ENCODE results near the gene ITGAD.
A peak's percentile ranks its signal among the peaks of the same experiment; 100 is the strongest.

The ITGAD gene

DNA sequence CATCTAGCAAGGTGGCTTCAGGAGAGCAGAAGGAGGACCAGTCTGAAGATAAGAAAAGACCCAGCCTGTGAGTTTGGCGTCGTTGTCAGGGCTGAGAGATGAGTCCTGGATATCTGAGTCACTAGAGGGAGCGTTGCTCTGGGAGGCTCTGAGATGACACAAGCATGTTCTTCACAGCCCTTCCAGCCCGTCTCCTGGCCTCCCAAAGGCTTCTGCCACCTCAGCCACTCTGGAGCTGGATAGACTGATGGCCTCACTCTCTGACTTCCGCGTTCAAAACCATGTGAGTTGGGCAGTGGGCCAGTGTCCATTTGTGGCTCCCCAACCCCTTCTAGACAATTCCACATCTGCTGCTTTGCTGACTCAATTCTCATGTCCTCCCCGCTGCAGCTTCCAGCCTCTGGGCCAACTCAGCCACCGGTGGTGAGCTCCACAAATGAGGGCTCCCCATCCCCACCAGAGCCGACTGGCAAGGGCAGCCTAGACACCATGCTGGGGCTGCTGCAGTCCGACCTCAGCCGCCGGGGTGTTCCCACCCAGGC is 81.1 kb downstream of the ITGAD start:
- H3K4me3 ChIP-seq (ENCODE audit: low read depth, low read length): no peak overlapping the region

DNA sequence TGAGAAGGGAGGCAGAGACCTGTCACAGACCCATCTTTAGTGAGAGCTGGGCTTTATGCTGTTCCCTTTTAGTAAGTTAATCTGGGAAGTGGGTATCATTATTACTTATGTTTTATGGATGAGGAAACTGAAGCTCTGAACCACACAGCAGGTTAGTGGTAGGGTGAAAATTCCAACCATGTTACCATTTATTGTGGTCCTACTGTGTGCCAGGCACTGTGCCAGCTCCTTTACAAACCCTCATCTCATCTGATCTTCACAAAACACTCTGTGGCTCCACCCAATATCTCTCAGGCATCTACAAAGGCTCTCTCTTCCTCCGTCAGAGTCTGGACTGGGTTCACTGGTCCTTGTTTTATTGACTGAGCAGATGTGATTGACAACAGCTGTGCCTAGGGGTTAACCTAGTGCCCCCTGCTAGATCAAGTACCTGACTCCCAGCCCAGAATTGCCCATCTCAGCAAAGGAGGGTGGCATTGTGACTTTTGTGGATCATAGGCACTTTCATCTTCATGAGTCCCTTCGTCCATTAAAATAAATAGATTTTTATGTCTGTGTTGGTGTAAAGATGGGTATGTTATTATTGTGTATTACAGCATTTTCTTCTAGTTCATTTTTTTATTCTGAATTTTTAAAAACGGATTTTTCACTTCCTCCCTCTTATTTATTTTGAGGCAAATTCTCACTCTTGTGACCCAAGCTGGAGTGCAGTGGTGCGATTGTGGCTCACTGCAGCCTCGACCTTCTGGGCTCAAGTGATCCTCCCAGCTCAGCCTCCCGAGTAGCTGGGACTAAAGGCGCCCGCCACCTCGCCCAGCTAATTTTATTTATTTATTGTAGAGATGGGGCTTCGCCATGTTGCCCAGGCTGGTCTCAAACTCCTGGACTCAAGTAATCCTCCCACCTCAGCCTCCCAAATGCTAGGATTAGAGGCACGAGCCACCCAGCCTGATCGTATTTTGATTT is 81.9 kb downstream of the ITGAD start:
- H3K4me3 ChIP-seq (ENCODE audit: low read depth, low read length): no peak overlapping the region

DNA sequence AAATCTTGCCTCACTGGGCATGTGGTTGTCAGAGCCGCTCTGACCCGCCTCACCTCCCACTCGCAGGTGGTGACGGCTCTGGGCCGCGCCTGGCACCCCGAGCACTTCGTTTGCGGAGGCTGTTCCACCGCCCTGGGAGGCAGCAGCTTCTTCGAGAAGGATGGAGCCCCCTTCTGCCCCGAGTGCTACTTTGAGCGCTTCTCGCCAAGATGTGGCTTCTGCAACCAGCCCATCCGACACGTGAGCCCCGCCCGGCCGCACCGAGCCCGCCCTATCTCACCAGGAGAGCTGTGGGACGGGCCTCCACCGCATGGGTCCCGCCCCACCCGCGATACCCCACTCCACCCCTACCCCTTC is 82.8 kb downstream of the ITGAD start:
- peak overlapping the region; percentile 56 for H3K4me3 ChIP-seq (ENCODE audit: low read depth, low read length)
